Adrenal gland (tissue), 5 donors: Measurements from ENCODE around the gene ZNF831.

Source experiments
- CTCF ChIP-seq, 6 experiments: fragments of 450-650 bp in 4 of 6; fragments of 200-600 bp in 2 of 6; sonication (generic) in 1 of 6; IDR thresholded peaks; 1 replicate in 5 of 6; 2 replicates in 1 of 6; pipeline versions ENCODE4 v1.5.1 to v1.8.0; 2016 to 2021; ENCODE audit warnings: antibody characterized with exemption in 6 of 6, mild to moderate bottlenecking in 2 of 6, moderate library complexity in 1 of 6
- POLR2A ChIP-seq, 2 donors: fragments of 450-650 bp; IDR thresholded peaks; one replicate each; pipeline ENCODE4 v1.6.1; 2017; ENCODE audit warnings: antibody characterized with exemption in 2 of 2, mild to moderate bottlenecking in 2 of 2, moderate library complexity in 1 of 2
- donor health status: DM: no; HTN: no; CAD: no.

- no peak for TF ChIP-seq CTCF (IDR thresholded peaks at IDR 0.05)
- no peak for TF ChIP-seq POLR2A (IDR thresholded peaks at IDR 0.05)
These were observed 11.4 kb downstream of the ZNF831 start for GRCh38 chr20:59175002-59175401.
